OCI-LY3 (cell line): ENCODE data around the gene MATN1.

ENCODE experiments used
- H2AFZ ChIP-seq: fragments of 200-600, 300-600 bp; shearing (Covaris generic); 2 replicates; pipeline ENCODE4 v1.6.0; 2014; ENCODE audit warnings: antibody characterized with exemption, low read depth, low read length
- H3K27ac ChIP-seq: fragments of 200-600, 300-600 bp; sonication (generic); 2 replicates; pipeline ENCODE4 v1.5.1; 2014; ENCODE audit warnings: mild to moderate bottlenecking, low read length, moderate library complexity, mixed read lengths
- H3K27me3 ChIP-seq: fragments of 200-600, 300-600 bp; sonication (generic); 2 replicates; pipeline ENCODE4 v1.6.1; 2014; ENCODE audit warnings: low read depth, low read length, mixed read lengths
- H3K36me3 ChIP-seq: fragments of 200-600, 300-600 bp; sonication (generic); replicated peaks from 2 replicates; pipeline ENCODE3; 2014; ENCODE audit warnings: low read depth, low read length, mixed read lengths
- H3K4me1 ChIP-seq: fragments of 300-600, 200-600 bp; sonication (generic); 2 replicates; pipeline ENCODE4 v1.6.1; 2014; ENCODE audit warnings: low read length, mixed read lengths
- H3K4me2 ChIP-seq: fragments of 200-600, 300-600 bp; sonication (generic); 2 replicates; pipeline ENCODE4 v1.6.1; 2014; ENCODE audit warnings: low read length, mixed read lengths
- H3K4me3 ChIP-seq: fragments of 300-600, 200-600 bp; sonication (generic); 2 replicates; pipeline ENCODE4 v1.5.1; 2014; ENCODE audit warnings: antibody characterized with exemption, mild to moderate bottlenecking, low read length, moderate library complexity
- H3K79me2 ChIP-seq: fragments of 300-600, 200-600 bp; shearing (Covaris generic); 2 replicates; pipeline ENCODE4 v1.6.1; 2014; ENCODE audit warnings: mild to moderate bottlenecking, low read length, mixed read lengths
- H3K9ac ChIP-seq: fragments of 300-600, 200-600 bp; shearing (Covaris generic); 2 replicates; pipeline ENCODE4 v1.6.0; 2014; ENCODE audit warnings: mild to moderate bottlenecking, low read length, moderate library complexity
- H3K9me3 ChIP-seq: fragments of 200-600, 300-600 bp; shearing (Covaris generic); 2 replicates; pipeline ENCODE4 v1.6.1; 2014; ENCODE audit warnings: low read length, mixed read lengths; ENCODE audit not compliant: insufficient read depth
- H4K20me1 ChIP-seq: fragments of 200-600, 300-600 bp; sonication (generic); 2 replicates; pipeline ENCODE4 v1.6.1; 2016; ENCODE audit warnings: low read length, mixed read lengths; ENCODE audit not compliant: insufficient read depth
- CTCF ChIP-seq: fragments of 200-600, 300-600 bp; sonication (generic); IDR thresholded peaks from 2 replicates; pipeline ENCODE4 v1.5.1; 2014; ENCODE audit warnings: antibody characterized with exemption, low read length, low read depth
- EZH2phosphoT487 ChIP-seq: fragments of 200-600 bp; shearing (Covaris generic); IDR thresholded peaks from 2 replicates; pipeline ENCODE4 v1.6.1; 2018; ENCODE audit warnings: antibody characterized with exemption, mixed run types, low read depth

The MATN1 gene

GRCh38 chr1:30678209-30678608 is 45.2 kb downstream of the MATN1 start:
- Histone ChIP-seq H4K20me1 (no peaks in the 10 kb centered on the region), H3K4me1 (peaks cover 8% of the 10 kb centered on the region), H2AFZ (no peak overlapping the region), H3K27me3 (peaks cover 5% of the 10 kb centered on the region; the same call in 1 of the 2 replicates), H3K9me3 (no peaks in the 10 kb centered on the region), H3K27ac (no peak overlapping the region), H3K4me3 (no peak overlapping the region), H3K9ac (no peak overlapping the region), H3K36me3 (no peaks in the 10 kb centered on the region), H3K79me2 (no peaks in the 10 kb centered on the region), H3K4me2 (no peak overlapping the region)
- TF ChIP-seq CTCF = no peak
- TF ChIP-seq EZH2phosphoT487 = no peak

GRCh38 chr1:30677471-30677870 is 45.9 kb downstream of the MATN1 start:
- Histone ChIP-seq H3K9ac (no peak overlapping the region), H3K9me3 (no peaks in the 10 kb centered on the region), H3K27ac (no peak overlapping the region), H3K4me1 (peaks cover 8% of the 10 kb centered on the region), H3K27me3 (peaks cover 2% of the 10 kb centered on the region; the same call in 1 of the 2 replicates), H3K79me2 (no peaks in the 10 kb centered on the region), H4K20me1 (no peaks in the 10 kb centered on the region), H3K36me3 (no peaks in the 10 kb centered on the region), H2AFZ (no peak overlapping the region), H3K4me3 (no peak overlapping the region), H3K4me2 (no peak overlapping the region)
- TF ChIP-seq EZH2phosphoT487 = no peak
- TF ChIP-seq CTCF = no peak

GRCh38 chr1:30675761-30676160 is 47.6 kb downstream of the MATN1 start:
- Histone ChIP-seq H3K9ac (no peak overlapping the region), H3K27ac (no peak overlapping the region), H3K4me3 (no peak overlapping the region), H4K20me1 (no peaks in the 10 kb centered on the region), H3K4me1 (peaks cover 8% of the 10 kb centered on the region), H3K36me3 (no peaks in the 10 kb centered on the region), H3K27me3 (no peaks in the 10 kb centered on the region), H3K79me2 (no peaks in the 10 kb centered on the region), H3K4me2 (no peak overlapping the region), H3K9me3 (no peaks in the 10 kb centered on the region), H2AFZ (no peak overlapping the region)
- no peak for TF ChIP-seq EZH2phosphoT487
- no peak for TF ChIP-seq CTCF

- H3K36me3 ChIP-seq = no peaks in the 10 kb centered on the region
- H3K27ac ChIP-seq = no peak overlapping the region
These were observed 48.1 kb downstream of the MATN1 start for GRCh38 chr1:30675289-30675688.

More at GRCh38 chr1:30675289-30675688, 48.1 kb downstream of the MATN1 start:
- Histone ChIP-seq H2AFZ (no peak overlapping the region), H3K4me3 (no peak overlapping the region), H3K27me3 (no peaks in the 10 kb centered on the region), H3K4me2 (no peak overlapping the region), H4K20me1 (no peaks in the 10 kb centered on the region), H3K4me1 (peaks cover 8% of the 10 kb centered on the region), H3K9me3 (no peaks in the 10 kb centered on the region), H3K79me2 (no peaks in the 10 kb centered on the region), H3K9ac (no peak overlapping the region)
- TF ChIP-seq CTCF (no peak), EZH2phosphoT487 (no peak)
